CD14-positive monocyte (primary cell): ENCODE measurements around the gene HOXA5. TPM values are rescaled to one million over a fixed set of nuclear protein-coding genes. Genes with fewer than 3 reads are reported as not detected.

Source experiments
- DNase-seq, 3 donors: peaks; one replicate each; pipeline ENCODE4 v3.0.0-alpha.2; 2011 to 2022
- H2AFZ ChIP-seq: 2 replicates; pipeline ENCODE4 v1.6.0; 2012; ENCODE audit warnings: mild to moderate bottlenecking, low read depth, low read length, inconsistent platforms; ENCODE audit not compliant: insufficient read depth, poor library complexity, severe bottlenecking
- H3K27ac ChIP-seq, 2 donors: 1 replicate in 1 of 2; 2 replicates in 1 of 2; pipeline ENCODE4 v1.5.1; 2012 to 2013; ENCODE audit warnings: low read length in 2 of 2, control low read depth in 1 of 2, inconsistent platforms in 1 of 2, low read depth in 1 of 2, mild to moderate bottlenecking in 1 of 2
- H3K27me3 ChIP-seq, 2 donors: one replicate each; pipeline versions ENCODE4 v1.6.0 to v1.6.1; 2011 to 2013; ENCODE audit warnings: low read length in 2 of 2; ENCODE audit not compliant: control insufficient read depth in 2 of 2, insufficient read depth in 2 of 2
- H3K36me3 ChIP-seq, 2 donors: replicated peaks in 1 of 2; 1 replicate in 1 of 2; 2 replicates in 1 of 2; pipeline versions ENCODE4 v1.5.1 to v1.6.1; 2012 to 2013; ENCODE audit warnings: low read length in 2 of 2, control low read depth in 1 of 2, inconsistent platforms in 1 of 2, mild to moderate bottlenecking in 1 of 2; ENCODE audit not compliant: insufficient read depth in 2 of 2, control insufficient read depth in 1 of 2
- H3K4me1 ChIP-seq, 2 donors: 1 replicate in 1 of 2; 2 replicates in 1 of 2; pipeline versions ENCODE4 v1.5.1 to v1.6.1; 2012 to 2013; ENCODE audit warnings: low read length in 2 of 2, control low read depth in 1 of 2, inconsistent platforms in 1 of 2, mild to moderate bottlenecking in 1 of 2, moderate library complexity in 1 of 2; ENCODE audit not compliant: insufficient read depth in 2 of 2, control insufficient read depth in 1 of 2
- H3K4me2 ChIP-seq: replicated peaks from 2 replicates; pipeline ENCODE3; 2012; ENCODE audit warnings: low read length, moderate library complexity, mild to moderate bottlenecking; ENCODE audit not compliant: poor library complexity, severe bottlenecking; ENCODE audit errors: extremely low read depth
- H3K4me3 ChIP-seq, 3 experiments: fragments of 200-600 bp in 1 of 3; sonication (generic) in 1 of 3; replicated peaks in 1 of 3; 1 replicate in 2 of 3; 2 replicates in 1 of 3; pipeline ENCODE4 v1.5.1; 2011 to 2013; ENCODE audit warnings: low read length in 3 of 3, mild to moderate bottlenecking in 3 of 3, control low read depth in 2 of 3, low read depth in 2 of 3, inconsistent platforms in 1 of 3, moderate library complexity in 1 of 3
- H3K79me2 ChIP-seq: 2 replicates; pipeline ENCODE4 v1.6.0; 2012; ENCODE audit warnings: mild to moderate bottlenecking, control low read depth, inconsistent platforms, low read length, moderate library complexity; ENCODE audit not compliant: insufficient read depth
- H3K9ac ChIP-seq: 2 replicates; pipeline ENCODE4 v1.6.0; 2017; ENCODE audit warnings: low read length, mild to moderate bottlenecking; ENCODE audit not compliant: insufficient read depth, poor library complexity, severe bottlenecking
- H3K9me3 ChIP-seq, 2 donors: replicated peaks in 1 of 2; 1 replicate in 1 of 2; 2 replicates in 1 of 2; pipeline versions ENCODE4 v1.5.1 to v1.6.1; 2012 to 2013; ENCODE audit warnings: low read length in 2 of 2, control low read depth in 1 of 2; ENCODE audit not compliant: control insufficient read depth in 1 of 2, insufficient read depth in 1 of 2
- H4K20me1 ChIP-seq: 2 replicates; pipeline ENCODE4 v1.6.0; 2012; ENCODE audit warnings: mild to moderate bottlenecking, low read length, control low read depth, moderate library complexity; ENCODE audit not compliant: insufficient read depth
- H3K27ac Mint-ChIP-seq, 7 donors: one replicate each; pipeline ENCODE4 v1.8.0; 2020; ENCODE audit warnings: mild to moderate bottlenecking in 7 of 7, mixed read lengths in 7 of 7, moderate library complexity in 6 of 7, inconsistent platforms in 2 of 7
- H3K27me3 Mint-ChIP-seq, 3 donors: one replicate each; pipeline ENCODE4 v1.8.0; 2021 to 2022; ENCODE audit warnings: low read depth in 3 of 3, mild to moderate bottlenecking in 3 of 3, mixed read lengths in 3 of 3, moderate library complexity in 3 of 3, inconsistent platforms in 1 of 3
- H3K36me3 Mint-ChIP-seq, 2 donors: one replicate each; pipeline ENCODE4 v1.8.0; 2020; ENCODE audit warnings: mixed read lengths in 2 of 2, inconsistent platforms in 1 of 2, mild to moderate bottlenecking in 1 of 2
- H3K4me1 Mint-ChIP-seq: one replicate; pipeline ENCODE4 v1.8.0; 2020; ENCODE audit warnings: mild to moderate bottlenecking, mixed read lengths
- H3K4me3 Mint-ChIP-seq, 2 donors: one replicate each; pipeline ENCODE4 v1.8.0; 2020; ENCODE audit warnings: mild to moderate bottlenecking in 2 of 2, mixed read lengths in 2 of 2, moderate library complexity in 1 of 2
- H3K9me3 Mint-ChIP-seq, 7 donors: one replicate each; pipeline ENCODE4 v1.8.0; 2020 to 2022; ENCODE audit warnings: mixed read lengths in 7 of 7, mild to moderate bottlenecking in 6 of 7, moderate library complexity in 6 of 7, inconsistent platforms in 2 of 7
- CTCF ChIP-seq: fragments of 200-600 bp; IDR thresholded peaks from one replicate; pipeline ENCODE4 v1.8.0; 2022; ENCODE audit warnings: antibody characterized with exemption, mild to moderate bottlenecking
- WGBS: methylation state at CpG from one replicate; pipeline ENCODE4 v1.1.5; 2013; ENCODE audit warnings: missing lambda C conversion rate; ENCODE audit not compliant: insufficient coverage; 5-methylcytosine and 5-hydroxymethylcytosine counted together
- intact Hi-C, 2 donors: fragments of 100-400 bp; cut with micrococcal nuclease; formaldehyde crosslinking; loops; one replicate each; pipeline versions ENCODE4 v1.15.0 to v1.15.1; 2023
- polyA plus RNA-seq, 3 donors: library from polyadenylated mRNA; depleted of rRNA in 1 of 3; unstranded in 2 of 3; stranded (reverse) in 1 of 3; fragments of 300-500 nt in 2 of 3; fragments of >200 nt in 1 of 3; fragmentation: Illumina TruSeq in 2 of 3; gene quantifications; 1 replicate in 2 of 3; 2 replicates in 1 of 3; pipeline ENCODE4 v1.2.3, GENCODE V29; 2012 to 2021

The HOXA5 gene
- polyA plus RNA-seq, 3 donors, result 0.85 to 3.0 (median 1.8) TPM

- peak overlapping the region; percentile 78 to 94 for H3K4me3 Mint-ChIP-seq
- intact Hi-C loops, result loop anchor here (5.0 kb wide), 2 partner anchors 37 to 1288 kb away; partner anchors contain the start of gene HOXA11 (in 2 of the 2)
- peak; percentile 90 for TF ChIP-seq CTCF
- Histone ChIP-seq H3K9ac (no peak overlapping the region), H3K36me3 (no peaks in the 10 kb centered on the region), H3K4me3 (peak overlapping the region in 2 of 3 experiments; percentile 14 to 66), H3K4me2 (peak overlapping the region; percentile 73), H3K4me1 (peaks cover 56 to 61% of the 10 kb centered on the region in 2 donors), H3K27me3 (peaks cover 92 to 100% of the 10 kb centered on the region in 2 donors), H3K79me2 (no peaks in the 10 kb centered on the region), H4K20me1 (no peaks in the 10 kb centered on the region), H2AFZ (peak overlapping the region; percentile 43), H3K27ac (no peak overlapping the region), H3K9me3 (peaks cover 5 to 72% of the 10 kb centered on the region in 2 donors)
- peaks cover 59% of the 10 kb centered on the region for H3K4me1 Mint-ChIP-seq
- WGBS, result under 1% methylated on average over 57 of the region's 58 CpGs
- H3K9me3 Mint-ChIP-seq, result peaks cover 3 to 57% (median 32%) of the 10 kb centered on the region in 7 donors
- peaks cover 15 to 32% of the 10 kb centered on the region in 2 donors for H3K36me3 Mint-ChIP-seq
- DNase-seq, result peak; percentile 64 to 70 (median 69)
- H3K27ac Mint-ChIP-seq, result no peak overlapping the region
- peaks cover 94 to 100% (median 99%) of the 10 kb centered on the region in 3 donors for H3K27me3 Mint-ChIP-seq
Observed at GRCh38 chr7:27150568-27151340, 7.3 kb upstream of the HOXA5 start.

GRCh38 chr7:27149842-27150567 lies 6.5 kb upstream of the HOXA5 start:
- no peak overlapping the region for H3K9ac ChIP-seq
- Mint-ChIP-seq H3K36me3 (peaks cover 15 to 31% of the 10 kb centered on the region in 2 donors), H3K9me3 (peaks cover 10 to 58% (median 33%) of the 10 kb centered on the region in 7 donors), H3K27me3 (peaks cover 95 to 100% (median 99%) of the 10 kb centered on the region in 3 donors), H3K4me1 (peaks cover 54% of the 10 kb centered on the region), H3K4me3 (peak overlapping the region in 1 of 2 donors; percentile 94), H3K27ac (no peak overlapping the region)
- no peaks in the 10 kb centered on the region for H3K79me2 ChIP-seq
- peaks cover 49 to 53% of the 10 kb centered on the region in 2 donors for H3K4me1 ChIP-seq
- intact Hi-C loops, result loop anchor here (5.0 kb wide), 2 partner anchors 37 to 1288 kb away; partner anchors contain the start of gene HOXA11 (in 2 of the 2)
- peak overlapping the region; percentile 73 for H3K4me2 ChIP-seq
- H4K20me1 ChIP-seq, result no peaks in the 10 kb centered on the region
- no peak for DNase-seq
- H3K27ac ChIP-seq, result no peak overlapping the region
- peak overlapping the region in 1 of 3 experiments; percentile 66 for H3K4me3 ChIP-seq
- H3K9me3 ChIP-seq, result peaks cover 12 to 65% of the 10 kb centered on the region in 2 donors
- no peaks in the 10 kb centered on the region for H3K36me3 ChIP-seq
- H3K27me3 ChIP-seq, result peaks cover 84 to 100% of the 10 kb centered on the region in 2 donors
- TF ChIP-seq CTCF, result no peak
- WGBS, result 6% methylated on average over 6 of the region's 13 CpGs
- H2AFZ ChIP-seq, result peak overlapping the region; percentile 43
